Esophagus squamous epithelium (tissue), 4 donors: ENCODE data around the gene DDX47.

ENCODE experiments used
- POLR2A ChIP-seq, 4 donors: fragments of 450-650 bp; IDR thresholded peaks; one replicate each; pipeline ENCODE4 v1.6.1; 2017; ENCODE audit warnings: antibody characterized with exemption in 4 of 4, mild to moderate bottlenecking in 4 of 4, moderate library complexity in 3 of 4
- TF ChIP-seq, protein P1 (sequence below), 6 experiments: fragments of 450-650 bp in 4 of 6; fragments of 200-600 bp in 2 of 6; sonication (generic) in 2 of 6; IDR thresholded peaks; one replicate each; pipeline ENCODE4 v1.5.1; 2016 to 2019; ENCODE audit warnings: antibody characterized with exemption in 6 of 6, mild to moderate bottlenecking in 4 of 6, moderate library complexity in 4 of 6

DNA sequence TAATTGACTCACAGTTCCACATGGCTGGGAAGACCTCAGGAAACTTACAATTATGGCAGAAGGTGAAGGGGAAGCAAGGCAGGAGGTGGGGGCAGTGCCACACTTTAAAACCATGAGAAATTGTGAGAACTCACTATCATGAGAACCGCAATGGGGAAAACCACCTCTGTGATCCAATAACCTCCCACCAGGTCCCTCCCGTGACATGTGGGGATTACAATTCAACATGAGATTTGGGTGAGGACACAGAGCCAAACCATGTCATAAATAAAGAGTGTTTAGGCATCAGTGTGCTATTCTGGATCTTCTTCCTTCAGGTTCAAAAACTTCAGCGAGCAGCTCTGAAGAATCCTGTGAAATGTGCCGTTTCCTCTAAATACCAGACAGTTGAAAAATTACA, 9.7 kb downstream of the DDX47 start:
- no peak for TF ChIP-seq POLR2A (IDR thresholded peaks at IDR 0.05)
- TF ChIP-seq, protein P1, sequence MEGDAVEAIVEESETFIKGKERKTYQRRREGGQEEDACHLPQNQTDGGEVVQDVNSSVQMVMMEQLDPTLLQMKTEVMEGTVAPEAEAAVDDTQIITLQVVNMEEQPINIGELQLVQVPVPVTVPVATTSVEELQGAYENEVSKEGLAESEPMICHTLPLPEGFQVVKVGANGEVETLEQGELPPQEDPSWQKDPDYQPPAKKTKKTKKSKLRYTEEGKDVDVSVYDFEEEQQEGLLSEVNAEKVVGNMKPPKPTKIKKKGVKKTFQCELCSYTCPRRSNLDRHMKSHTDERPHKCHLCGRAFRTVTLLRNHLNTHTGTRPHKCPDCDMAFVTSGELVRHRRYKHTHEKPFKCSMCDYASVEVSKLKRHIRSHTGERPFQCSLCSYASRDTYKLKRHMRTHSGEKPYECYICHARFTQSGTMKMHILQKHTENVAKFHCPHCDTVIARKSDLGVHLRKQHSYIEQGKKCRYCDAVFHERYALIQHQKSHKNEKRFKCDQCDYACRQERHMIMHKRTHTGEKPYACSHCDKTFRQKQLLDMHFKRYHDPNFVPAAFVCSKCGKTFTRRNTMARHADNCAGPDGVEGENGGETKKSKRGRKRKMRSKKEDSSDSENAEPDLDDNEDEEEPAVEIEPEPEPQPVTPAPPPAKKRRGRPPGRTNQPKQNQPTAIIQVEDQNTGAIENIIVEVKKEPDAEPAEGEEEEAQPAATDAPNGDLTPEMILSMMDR (IDR thresholded peaks at IDR 0.05) = no peak
